Trophoblast cell (in vitro differentiated cells and primary cell): ENCODE data around the gene GALNT14.

ENCODE experiments used
- DNase-seq, 2 donors: peaks; one replicate each; pipeline ENCODE4 v3.0.0-alpha.2; 2016
- H2AFZ ChIP-seq: 2 replicates; pipeline ENCODE4 v1.6.1; 2013; ENCODE audit warnings: low read length, moderate library complexity, mild to moderate bottlenecking; ENCODE audit not compliant: insufficient read depth, poor library complexity
- H2AK5ac ChIP-seq: 2 replicates; pipeline ENCODE4 v1.6.1; 2013; ENCODE audit warnings: mild to moderate bottlenecking, low read length
- H2BK120ac ChIP-seq: 2 replicates; pipeline ENCODE4 v1.6.1; 2013; ENCODE audit warnings: low read length, mild to moderate bottlenecking, moderate library complexity; ENCODE audit not compliant: insufficient read depth, poor library complexity
- H2BK12ac ChIP-seq: 2 replicates; pipeline ENCODE4 v1.6.1; 2013; ENCODE audit warnings: mild to moderate bottlenecking, low read length, moderate library complexity
- H2BK5ac ChIP-seq: 2 replicates; pipeline ENCODE4 v1.6.1; 2013; ENCODE audit warnings: low read length, low read depth, moderate library complexity, mild to moderate bottlenecking; ENCODE audit not compliant: poor library complexity
- H3K14ac ChIP-seq: 2 replicates; pipeline ENCODE4 v1.6.1; 2013; ENCODE audit warnings: mild to moderate bottlenecking, low read length
- H3K18ac ChIP-seq: 2 replicates; pipeline ENCODE4 v1.6.1; 2013; ENCODE audit warnings: mild to moderate bottlenecking, low read length
- H3K23ac ChIP-seq: 2 replicates; pipeline ENCODE4 v1.6.1; 2013; ENCODE audit warnings: low read length
- H3K27ac ChIP-seq: 2 replicates; pipeline ENCODE4 v1.5.1; 2013; ENCODE audit warnings: low read depth, mild to moderate bottlenecking, inconsistent platforms, low read length, moderate library complexity
- H3K27me3 ChIP-seq: 2 replicates; pipeline ENCODE4 v1.6.1; 2013; ENCODE audit warnings: inconsistent platforms, mild to moderate bottlenecking, low read length, moderate library complexity; ENCODE audit not compliant: insufficient read depth
- H3K36me3 ChIP-seq, 2 experiments: 1 replicate in 1 of 2; 2 replicates in 1 of 2; pipeline ENCODE4 v1.6.1; 2013; ENCODE audit warnings: low read length in 2 of 2, mild to moderate bottlenecking in 2 of 2, moderate library complexity in 1 of 2; ENCODE audit not compliant: insufficient read depth in 2 of 2, control insufficient read depth in 1 of 2
- H3K4ac ChIP-seq: 2 replicates; pipeline ENCODE4 v1.6.1; 2013; ENCODE audit warnings: low read depth, mild to moderate bottlenecking, low read length, moderate library complexity
- H3K4me1 ChIP-seq, 2 experiments: 1 replicate in 1 of 2; 2 replicates in 1 of 2; pipeline ENCODE4 v1.6.1; 2013; ENCODE audit warnings: low read length in 2 of 2, mild to moderate bottlenecking in 2 of 2, moderate library complexity in 1 of 2; ENCODE audit not compliant: insufficient read depth in 2 of 2, control insufficient read depth in 1 of 2
- H3K4me2 ChIP-seq: 2 replicates; pipeline ENCODE4 v1.6.1; 2013; ENCODE audit warnings: inconsistent platforms, mild to moderate bottlenecking, low read length, moderate library complexity
- H3K4me3 ChIP-seq: 2 replicates; pipeline ENCODE4 v1.5.1; 2013; ENCODE audit warnings: mild to moderate bottlenecking, low read depth, low read length, inconsistent platforms
- H3K79me1 ChIP-seq: one replicate; pipeline ENCODE4 v1.6.1; 2013; ENCODE audit warnings: low read length
- H3K79me2 ChIP-seq: 2 replicates; pipeline ENCODE4 v1.6.1; 2013; ENCODE audit warnings: low read length, mild to moderate bottlenecking; ENCODE audit not compliant: control insufficient read depth, insufficient read depth, poor library complexity
- H3K9ac ChIP-seq: 2 replicates; pipeline ENCODE4 v1.6.1; 2013; ENCODE audit warnings: mild to moderate bottlenecking, low read length
- H3K9me3 ChIP-seq: 2 replicates; pipeline ENCODE4 v1.6.1; 2013; ENCODE audit warnings: low read depth, mild to moderate bottlenecking, control low read depth, inconsistent platforms, low read length; ENCODE audit not compliant: insufficient read depth
- H4K12ac ChIP-seq: 2 replicates; pipeline ENCODE4 v1.6.1; 2013; ENCODE audit warnings: low read depth, mild to moderate bottlenecking, low read length, moderate library complexity
- H4K8ac ChIP-seq: 2 replicates; pipeline ENCODE4 v1.6.1; 2013; ENCODE audit warnings: low read depth, mild to moderate bottlenecking, low read length, moderate library complexity
- H4K91ac ChIP-seq: one replicate; pipeline ENCODE4 v1.6.1; 2013; ENCODE audit warnings: low read depth, mild to moderate bottlenecking, low read length, moderate library complexity
- whole genome bisulfite sequencing: extraction: QIAGEN DNeasy Blood & Tissue Kit; methylation state at CpG from one replicate; pipeline ENCODE4 v1.1.7; 2013; ENCODE audit warnings: missing lambda C conversion rate; ENCODE audit not compliant: insufficient read length, insufficient coverage; ENCODE audit errors: extremely low coverage; 5-methylcytosine and 5-hydroxymethylcytosine counted together

GALNT14 gene

GRCh38 chr2:30865243-30865642, 273.0 kb downstream of the GALNT14 start:
- H4K91ac ChIP-seq, result no peak overlapping the region
- no peaks in the 10 kb centered on the region for H3K27me3 ChIP-seq
- no peak for DNase-seq
- H3K79me2 ChIP-seq, result no peaks in the 10 kb centered on the region
- no peak overlapping the region for H2AK5ac ChIP-seq
- no peak overlapping the region for H3K4ac ChIP-seq
- H3K79me1 ChIP-seq, result no peaks in the 10 kb centered on the region
- no peak overlapping the region for H3K18ac ChIP-seq
- WGBS, result no CpG with 5 or more reads among the region's 1 CpG
- H2AFZ ChIP-seq, result no peak overlapping the region
- no peak overlapping the region for H2BK12ac ChIP-seq
- no peaks in the 10 kb centered on the region for H3K4me1 ChIP-seq
- H3K27ac ChIP-seq, result no peak overlapping the region
- H3K14ac ChIP-seq, result no peak overlapping the region
- no peak overlapping the region for H3K9ac ChIP-seq
- H2BK120ac ChIP-seq, result no peak overlapping the region
- H3K4me3 ChIP-seq, result no peak overlapping the region
- no peaks in the 10 kb centered on the region for H3K36me3 ChIP-seq
- no peaks in the 10 kb centered on the region for H3K9me3 ChIP-seq
- no peak overlapping the region for H3K4me2 ChIP-seq
- no peak overlapping the region for H3K23ac ChIP-seq
- H4K12ac ChIP-seq, result no peak overlapping the region
- H4K8ac ChIP-seq, result no peak overlapping the region
- no peak overlapping the region for H2BK5ac ChIP-seq

GRCh38 chr2:30862054-30862651, 276.1 kb downstream of the GALNT14 start:
- H4K91ac ChIP-seq, result no peak overlapping the region
- no peak overlapping the region for H3K14ac ChIP-seq
- no peak overlapping the region for H3K4me2 ChIP-seq
- no peak overlapping the region for H4K8ac ChIP-seq
- no peaks in the 10 kb centered on the region for H3K79me1 ChIP-seq
- peak; percentile 51 to 74 for DNase-seq
- H3K36me3 ChIP-seq, result no peaks in the 10 kb centered on the region
- WGBS, result no CpG with 5 or more reads among the region's 3 CpGs
- no peaks in the 10 kb centered on the region for H3K9me3 ChIP-seq
- no peak overlapping the region for H2BK5ac ChIP-seq
- no peak overlapping the region for H2AFZ ChIP-seq
- no peak overlapping the region for H2AK5ac ChIP-seq
- no peaks in the 10 kb centered on the region for H3K79me2 ChIP-seq
- H3K27me3 ChIP-seq, result no peaks in the 10 kb centered on the region
- no peak overlapping the region for H2BK12ac ChIP-seq
- no peaks in the 10 kb centered on the region for H3K4me1 ChIP-seq
- no peak overlapping the region for H4K12ac ChIP-seq
- no peak overlapping the region for H3K9ac ChIP-seq
- H3K23ac ChIP-seq, result no peak overlapping the region
- no peak overlapping the region for H3K4ac ChIP-seq
- no peak overlapping the region for H2BK120ac ChIP-seq
- no peak overlapping the region for H3K4me3 ChIP-seq
- no peak overlapping the region for H3K27ac ChIP-seq
- no peak overlapping the region for H3K18ac ChIP-seq

GRCh38 chr2:30860726-30861125, 277.5 kb downstream of the GALNT14 start:
- no peak for DNase-seq
- WGBS, result no CpG with 5 or more reads among the region's 4 CpGs
- H3K4ac ChIP-seq, result no peak overlapping the region

More at GRCh38 chr2:30860726-30861125, 277.5 kb downstream of the GALNT14 start:
- no peak overlapping the region for H3K27ac ChIP-seq
- H2BK5ac ChIP-seq, result no peak overlapping the region
- H3K27me3 ChIP-seq, result no peaks in the 10 kb centered on the region
- H2BK12ac ChIP-seq, result no peak overlapping the region
- no peak overlapping the region for H3K9ac ChIP-seq
- H3K18ac ChIP-seq, result no peak overlapping the region
- H3K4me3 ChIP-seq, result no peak overlapping the region
- H3K79me2 ChIP-seq, result no peaks in the 10 kb centered on the region
- H4K91ac ChIP-seq, result no peak overlapping the region
- no peak overlapping the region for H2AFZ ChIP-seq
- no peaks in the 10 kb centered on the region for H3K36me3 ChIP-seq
- H3K23ac ChIP-seq, result no peak overlapping the region
- no peak overlapping the region for H3K14ac ChIP-seq
- no peak overlapping the region for H4K12ac ChIP-seq
- H3K9me3 ChIP-seq, result no peaks in the 10 kb centered on the region
- no peak overlapping the region for H2AK5ac ChIP-seq
- no peak overlapping the region for H3K4me2 ChIP-seq
- no peaks in the 10 kb centered on the region for H3K79me1 ChIP-seq
- no peak overlapping the region for H4K8ac ChIP-seq
- H3K4me1 ChIP-seq, result no peaks in the 10 kb centered on the region
- no peak overlapping the region for H2BK120ac ChIP-seq
